HG02884 (cell line): ENCODE measurements around the gene IL1RN.

Experiments
- ATAC-seq: cut with Tn5 transposase; IDR thresholded peaks from one replicate; pipeline ENCODE4 v1.9.1; 2021; ENCODE audit warnings: mild to moderate bottlenecking, moderate library complexity; ENCODE audit not compliant: unreplicated experiment

IL1RN gene

DNA sequence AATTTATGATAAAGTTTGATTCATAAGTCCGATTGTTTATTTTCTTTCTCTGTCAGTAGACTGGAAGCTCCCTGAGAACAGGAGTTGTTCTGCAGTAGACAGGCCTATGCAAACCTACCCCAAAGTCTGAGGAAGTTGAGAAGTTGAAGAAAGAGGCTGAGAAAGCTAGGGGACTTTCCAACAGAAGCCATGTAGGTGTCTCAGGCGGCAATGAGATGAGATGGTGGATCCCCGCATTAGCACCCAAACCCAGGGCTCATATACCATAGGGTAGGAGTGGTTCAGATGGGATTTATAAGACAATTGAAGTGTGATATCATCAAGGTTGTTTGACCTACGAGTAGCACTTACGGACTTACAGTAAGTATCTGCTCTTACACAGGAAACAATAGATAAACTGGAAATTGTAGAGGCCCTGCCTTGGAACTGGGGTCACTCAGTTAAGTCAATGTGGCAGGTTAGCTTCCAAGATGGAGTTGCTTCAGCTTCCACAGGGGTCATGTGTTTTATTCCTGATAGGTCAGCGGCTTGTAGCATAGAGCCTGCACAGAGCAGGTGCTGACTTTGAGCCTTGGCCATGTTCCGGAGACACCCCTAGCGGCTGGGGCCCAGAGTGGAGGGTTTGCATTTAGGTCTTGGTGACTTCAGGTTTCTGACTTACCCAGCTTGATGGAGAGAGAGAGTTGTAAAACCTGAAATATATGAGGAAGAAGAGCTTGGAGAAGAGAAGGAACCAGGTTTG is 44.1 kb downstream of the IL1RN start:
- no peak for ATAC-seq

DNA sequence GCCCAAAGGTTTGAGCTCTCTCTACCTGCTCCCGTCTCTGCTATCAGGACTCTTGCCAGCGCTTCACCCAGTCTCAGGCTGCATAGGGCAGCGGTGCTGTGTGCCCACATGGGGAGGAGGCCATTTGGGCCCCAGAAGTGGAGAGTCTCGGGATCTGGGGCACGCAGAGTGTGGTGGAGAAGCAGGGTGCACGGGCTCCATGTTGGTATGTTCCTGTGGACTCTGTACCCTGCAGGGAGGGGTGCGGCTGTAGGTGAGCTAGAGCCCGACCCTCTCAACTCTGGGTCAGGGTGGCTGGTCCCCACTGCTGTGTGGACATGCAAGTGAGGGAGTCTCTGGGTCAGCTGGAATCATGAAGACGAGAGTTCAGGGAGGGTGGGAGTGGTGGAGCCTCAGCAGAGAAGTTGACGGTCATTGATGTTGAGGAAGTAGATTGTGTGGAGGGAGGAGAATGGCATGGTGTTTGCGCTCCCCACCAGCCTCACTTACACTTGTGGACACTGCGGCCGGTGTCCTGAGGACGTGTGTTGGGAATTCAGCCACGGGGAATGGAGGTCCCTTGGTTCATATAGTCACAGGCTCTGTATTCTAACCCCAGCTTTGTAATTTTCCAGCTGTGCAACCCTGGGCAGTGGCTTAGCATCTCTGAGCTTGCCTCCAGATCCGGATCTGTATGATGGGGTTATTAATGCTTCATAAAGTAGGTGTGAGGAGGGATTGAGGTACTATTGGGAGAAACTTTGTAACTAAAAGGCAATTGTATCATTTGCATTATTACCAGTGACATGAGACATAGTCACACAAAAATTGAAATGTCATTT is 45.5 kb downstream of the IL1RN start:
- ATAC-seq, result no peak

GRCh38 chr2:113173542-113174375 is 46.4 kb downstream of the IL1RN start, which contains the start of gene PSD4:
Gene PSD4, plus strand, starts transcription at chr2:113173971. Its CDS starts 8,486 bp downstream, at chr2:113182457.
- peak; percentile 85 for ATAC-seq

- no peak for ATAC-seq
Observed at GRCh38 chr2:113174376-113174750, 47.0 kb downstream of the IL1RN start.

GRCh38 chr2:113175042-113175628 is 47.7 kb downstream of the IL1RN start:
- peak; percentile 54 for ATAC-seq

- ATAC-seq, result no peak
Observed at GRCh38 chr2:113175736-113176695, 48.6 kb downstream of the IL1RN start.

DNA sequence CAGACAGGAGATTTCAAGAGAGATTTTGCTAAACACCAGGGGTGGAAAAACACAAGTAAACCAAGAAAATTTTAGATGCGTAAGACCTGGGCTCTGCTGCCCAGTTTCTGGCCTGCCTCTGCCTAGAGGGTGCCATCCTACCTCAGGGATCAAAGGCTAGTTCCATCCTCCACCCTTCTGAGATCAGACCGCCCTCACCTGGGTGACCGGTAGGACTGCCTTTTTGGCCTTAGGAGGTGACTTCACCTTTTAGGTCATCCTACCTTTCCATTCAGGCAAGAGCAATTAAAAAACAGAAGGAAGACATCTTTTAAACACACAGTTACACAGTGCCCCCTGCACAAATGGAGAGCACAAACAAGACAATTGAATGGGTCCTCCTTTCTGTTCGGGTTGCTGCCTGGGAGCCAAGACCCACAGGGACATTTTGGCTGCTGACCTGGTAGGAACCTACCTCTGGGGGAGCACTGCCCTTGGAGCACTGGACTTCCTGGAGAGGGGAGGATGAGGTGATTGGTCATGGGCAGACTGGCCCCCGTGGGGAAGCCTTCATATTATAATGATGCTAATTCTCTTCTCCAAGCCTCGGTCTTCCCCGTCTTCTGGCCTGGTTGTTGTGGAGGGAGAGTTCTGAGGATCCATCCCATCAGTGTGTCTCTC is 49.4 kb downstream of the IL1RN start:
- ATAC-seq, result no peak

GRCh38 chr2:113178069-113178746 is 50.8 kb downstream of the IL1RN start:
- ATAC-seq, result no peak

GRCh38 chr2:113178891-113179290 is 51.5 kb downstream of the IL1RN start:
- no peak for ATAC-seq

- ATAC-seq, result no peak
Observed at GRCh38 chr2:113179446-113180045, 52.1 kb downstream of the IL1RN start.

DNA sequence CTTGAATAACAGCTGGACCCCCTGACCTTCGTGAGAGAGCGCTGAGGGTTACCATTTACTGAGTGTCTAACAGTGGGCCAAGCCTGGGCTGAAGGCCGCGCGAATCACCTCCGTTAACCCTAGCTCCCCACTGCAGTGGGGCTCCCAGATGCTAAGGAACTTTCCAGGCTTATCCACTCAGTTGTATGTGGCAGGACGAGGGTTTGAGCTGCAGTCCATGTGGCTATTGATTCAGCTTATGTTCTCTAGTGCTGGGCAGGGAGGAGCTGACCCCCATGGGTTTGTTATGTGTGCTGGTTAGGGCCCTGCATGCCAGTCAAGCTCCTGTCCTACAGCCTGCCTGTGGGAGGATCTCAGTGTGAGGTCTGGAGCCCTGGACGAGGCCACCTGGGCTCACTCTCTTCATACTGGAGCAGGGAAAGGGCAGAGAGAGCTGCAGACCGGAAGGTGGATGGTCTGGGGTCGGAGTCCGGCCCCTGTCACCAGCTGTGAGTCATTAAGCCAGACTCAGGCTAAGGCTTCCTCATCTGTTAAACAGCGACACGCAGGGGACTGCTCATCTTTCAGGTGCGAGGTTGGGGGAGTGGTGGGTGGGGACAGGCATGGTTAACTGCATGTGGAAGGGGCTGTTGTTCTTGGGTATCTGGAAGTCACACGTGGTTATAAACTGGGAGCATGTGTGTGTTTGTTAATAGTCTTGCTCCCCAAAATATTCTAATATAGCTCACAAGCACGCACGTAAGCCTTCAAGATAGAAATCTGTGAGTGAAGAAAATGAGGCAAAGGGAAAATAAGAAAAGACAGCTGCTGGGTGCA is 52.9 kb downstream of the IL1RN start:
- ATAC-seq, result no peak

DNA sequence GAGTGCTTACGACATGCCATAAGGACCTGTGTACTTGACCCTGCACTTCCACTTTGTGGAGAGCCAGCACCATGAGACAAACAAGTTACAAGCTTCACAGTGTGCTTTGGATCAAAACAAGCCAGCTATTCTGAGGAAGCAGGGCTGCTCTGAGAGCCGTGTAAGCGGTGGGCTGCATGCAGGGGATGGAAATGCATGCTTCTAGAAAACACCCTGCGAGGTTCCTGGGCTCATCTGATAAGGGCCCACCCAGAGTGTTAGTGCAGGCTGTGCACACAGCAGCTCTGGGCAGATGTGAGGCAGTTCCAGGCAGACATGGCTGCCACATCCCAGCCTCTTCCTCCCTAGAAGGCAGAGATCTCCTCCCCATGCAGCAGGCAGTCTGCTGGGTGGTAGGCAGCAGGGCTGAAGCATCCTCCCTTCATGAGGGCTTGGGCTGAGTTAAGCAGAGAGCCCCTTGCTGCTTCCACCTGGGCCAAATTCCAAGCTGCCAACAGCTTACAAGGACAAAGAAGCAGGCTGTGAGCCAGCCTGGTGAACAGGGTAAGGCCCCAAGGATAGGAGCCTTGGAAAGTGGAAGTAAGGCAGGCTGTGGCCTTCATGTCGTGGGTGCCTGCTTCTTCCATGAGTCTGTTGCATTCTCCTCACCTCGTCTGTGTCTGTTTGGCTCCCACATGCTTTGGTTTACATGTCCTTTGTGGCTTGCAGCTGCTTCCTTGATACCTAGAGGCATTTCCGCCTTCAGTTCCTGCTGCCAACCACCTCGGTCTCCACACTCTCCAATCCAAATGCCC is 54.1 kb downstream of the IL1RN start:
- ATAC-seq, result no peak

- no peak for ATAC-seq
Observed at GRCh38 chr2:113182471-113183260, 55.3 kb downstream of the IL1RN start.

GRCh38 chr2:113183264-113183663 is 55.9 kb downstream of the IL1RN start:
- ATAC-seq, result no peak
